ENCODE measurements around the gene EXOC7. TPM values are rescaled to one million over a fixed set of nuclear protein-coding genes. Genes with fewer than 3 reads are reported as not detected.

The EXOC7 gene
- 45.4 and 48.9 TPM in 2 replicates for total RNA-seq (2014; rRNA removed; shearing (Covaris generic))

- peak; percentile 96 for DNase-seq (ENCODE audit: low read depth)
These were observed at the start of gene EXOC7 for GRCh38 chr17:76103274-76104139. Gene EXOC7, minus strand, starts transcription at chr17:76103787. Its CDS starts 95 bp downstream, at chr17:76103692.

DNA sequence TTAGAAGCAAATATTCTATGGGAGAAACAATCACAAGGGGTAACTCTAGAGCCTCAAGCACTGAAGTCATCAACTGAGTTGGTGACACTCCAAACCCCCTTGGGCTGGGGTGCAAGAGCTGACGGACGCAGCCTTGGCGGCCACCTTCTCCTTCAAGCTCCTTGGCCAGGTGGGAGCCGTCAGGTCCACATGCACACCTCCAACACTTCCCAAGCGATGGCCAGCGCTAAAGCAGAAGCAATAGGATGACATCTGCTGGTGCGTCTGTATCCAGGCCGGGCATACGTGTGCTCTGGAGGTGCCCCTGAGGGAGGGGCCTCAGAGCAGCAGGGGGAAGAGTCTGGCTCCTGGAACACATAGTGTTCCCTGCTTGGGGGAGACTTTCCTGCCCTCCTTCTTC lies 49.6 kb upstream of the EXOC7 start:
- no peak for DNase-seq (ENCODE audit: low read depth)

GRCh38 chr17:76152591-76152990 lies 49.0 kb upstream of the EXOC7 start:
- DNase-seq (ENCODE audit: low read depth) = no peak

DNA sequence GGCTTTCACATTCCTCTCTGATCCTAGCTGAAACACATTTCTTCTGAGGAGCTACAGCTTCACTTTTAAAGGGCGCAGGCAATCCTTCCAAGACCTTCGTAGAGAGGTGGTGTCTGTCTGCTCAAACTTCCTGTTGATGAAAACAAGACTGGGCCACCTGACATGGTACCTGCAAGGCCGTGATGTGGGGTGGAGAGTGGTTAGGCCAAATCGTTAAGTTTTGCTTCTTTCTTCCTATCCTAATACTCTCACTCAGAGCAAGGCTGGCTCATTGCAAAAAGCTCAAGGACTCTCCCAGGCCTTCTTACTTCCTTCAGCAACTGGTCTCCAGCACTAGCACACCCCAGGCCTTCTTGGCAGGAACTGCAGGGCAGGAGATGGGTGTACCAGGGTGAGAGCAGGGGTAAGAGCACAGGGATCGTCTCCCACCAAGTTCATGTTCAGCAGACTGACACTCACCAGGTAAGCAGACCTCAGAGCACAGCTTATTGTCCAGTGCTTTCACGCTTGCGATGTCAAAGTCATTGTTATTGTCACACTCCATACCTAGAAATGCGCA lies 48.4 kb upstream of the EXOC7 start:
- DNase-seq (ENCODE audit: low read depth) = no peak

- DNase-seq (ENCODE audit: low read depth) = no peak
These were observed 47.4 kb upstream of the EXOC7 start for GRCh38 chr17:76150712-76151622.

DNA sequence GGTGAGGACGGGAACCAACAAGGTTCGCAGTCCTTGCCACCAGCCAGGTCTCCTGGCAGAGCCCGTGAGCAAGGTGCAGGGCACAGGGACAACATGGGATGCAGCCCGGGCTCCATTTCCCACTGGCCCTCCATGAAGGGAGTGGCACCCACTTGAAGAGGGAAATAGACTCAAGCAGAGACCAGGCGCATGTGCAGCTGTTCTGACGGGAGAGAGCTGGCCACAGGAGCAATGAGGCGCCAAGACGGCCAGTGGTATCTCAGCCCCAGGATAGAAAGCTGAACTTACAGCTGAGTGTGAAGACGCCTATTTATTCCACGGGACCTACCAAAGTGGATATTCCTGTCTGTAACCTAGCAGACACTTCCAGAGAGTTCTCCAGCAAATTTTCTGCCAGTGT lies 45.6 kb upstream of the EXOC7 start:
- DNase-seq (ENCODE audit: low read depth) = no peak

GRCh38 chr17:76148015-76148326 lies 44.4 kb upstream of the EXOC7 start:
- DNase-seq (ENCODE audit: low read depth) = no peak

GRCh38 chr17:76147211-76148014 lies 43.8 kb upstream of the EXOC7 start:
- no peak for DNase-seq (ENCODE audit: low read depth)

GRCh38 chr17:76146053-76146851 lies 42.7 kb upstream of the EXOC7 start:
- no peak for DNase-seq (ENCODE audit: low read depth)

DNA sequence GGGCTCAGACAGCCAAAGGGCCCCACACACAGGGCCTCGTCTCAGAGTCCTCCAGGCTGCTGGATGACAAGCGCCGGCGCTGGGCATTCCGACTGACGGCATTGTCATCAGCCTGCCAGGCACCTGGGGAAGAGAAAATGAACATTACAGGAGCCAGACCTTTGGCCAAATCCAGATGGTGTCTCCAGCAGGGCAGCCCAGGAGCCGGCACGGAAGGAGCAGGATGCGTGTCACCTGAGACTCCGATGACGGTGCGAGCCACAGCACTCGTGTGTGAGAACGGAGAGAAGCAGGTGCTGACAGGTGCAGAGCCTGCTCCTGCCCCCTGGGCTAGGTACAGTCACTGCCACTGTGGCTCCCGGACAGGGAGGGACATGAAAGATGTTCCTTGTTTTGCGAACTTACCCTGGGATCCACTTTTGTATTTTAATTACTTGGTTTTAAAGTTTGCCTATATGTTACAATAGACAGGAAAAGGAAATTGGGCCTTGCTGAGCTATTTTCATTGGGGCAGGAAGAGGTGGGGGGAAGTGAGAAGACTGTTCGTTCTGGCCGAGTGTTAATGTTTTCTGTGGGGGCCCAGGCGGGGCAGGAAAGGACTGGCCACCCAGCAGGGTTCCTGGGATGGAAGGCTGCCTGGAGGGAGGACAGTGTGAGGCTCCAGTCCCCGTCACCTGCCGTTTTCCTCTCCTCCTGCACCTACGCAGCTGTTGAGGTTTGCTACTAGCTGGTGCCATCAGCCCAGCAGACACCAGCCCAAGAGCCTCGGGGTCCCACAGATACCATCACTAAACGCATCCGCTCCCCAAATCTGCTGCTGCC lies 41.9 kb upstream of the EXOC7 start:
- no peak for DNase-seq (ENCODE audit: low read depth)

GRCh38 chr17:76142585-76143041 lies 39.0 kb upstream of the EXOC7 start:
- no peak for DNase-seq (ENCODE audit: low read depth)

DNA sequence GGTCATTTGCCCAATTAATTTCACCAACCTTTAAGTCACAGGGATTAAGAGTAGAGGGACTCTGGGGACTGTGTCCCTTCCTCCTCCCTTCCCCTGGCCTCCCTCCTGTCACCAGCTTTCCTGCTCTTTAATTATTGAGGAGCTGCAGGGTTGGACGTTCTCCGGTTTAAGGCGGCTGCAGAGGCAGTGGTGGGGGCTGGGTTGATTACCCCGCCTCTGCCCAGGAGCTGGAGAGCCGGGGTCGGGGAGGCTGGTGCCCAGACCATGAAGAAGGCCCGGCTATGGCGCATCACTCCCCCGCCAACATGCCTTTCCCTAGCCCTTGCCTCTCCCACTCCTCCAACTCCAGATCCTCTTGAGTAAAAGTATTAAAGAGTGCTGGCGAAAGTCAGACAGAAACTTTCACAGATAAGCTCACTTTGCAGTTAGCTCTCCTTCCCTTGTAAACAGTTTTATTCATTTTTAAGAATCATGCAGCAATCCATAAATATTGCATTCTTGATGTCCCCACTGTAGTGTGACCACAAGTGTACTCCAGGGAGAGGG lies 38.5 kb upstream of the EXOC7 start:
- no peak for DNase-seq (ENCODE audit: low read depth)

GRCh38 chr17:76141212-76142038 lies 37.8 kb upstream of the EXOC7 start, which contains the start of gene FOXJ1:
Gene FOXJ1, minus strand, starts transcription at chr17:76141245. Its CDS starts 850 bp downstream, at chr17:76140395.
- DNase-seq (ENCODE audit: low read depth) = peak; percentile 94

GRCh38 chr17:76140661-76141211 lies 37.1 kb upstream of the EXOC7 start:
- no peak for DNase-seq (ENCODE audit: low read depth)

- no peak for DNase-seq (ENCODE audit: low read depth)
These were observed 36.4 kb upstream of the EXOC7 start for GRCh38 chr17:76139801-76140660.

DNA sequence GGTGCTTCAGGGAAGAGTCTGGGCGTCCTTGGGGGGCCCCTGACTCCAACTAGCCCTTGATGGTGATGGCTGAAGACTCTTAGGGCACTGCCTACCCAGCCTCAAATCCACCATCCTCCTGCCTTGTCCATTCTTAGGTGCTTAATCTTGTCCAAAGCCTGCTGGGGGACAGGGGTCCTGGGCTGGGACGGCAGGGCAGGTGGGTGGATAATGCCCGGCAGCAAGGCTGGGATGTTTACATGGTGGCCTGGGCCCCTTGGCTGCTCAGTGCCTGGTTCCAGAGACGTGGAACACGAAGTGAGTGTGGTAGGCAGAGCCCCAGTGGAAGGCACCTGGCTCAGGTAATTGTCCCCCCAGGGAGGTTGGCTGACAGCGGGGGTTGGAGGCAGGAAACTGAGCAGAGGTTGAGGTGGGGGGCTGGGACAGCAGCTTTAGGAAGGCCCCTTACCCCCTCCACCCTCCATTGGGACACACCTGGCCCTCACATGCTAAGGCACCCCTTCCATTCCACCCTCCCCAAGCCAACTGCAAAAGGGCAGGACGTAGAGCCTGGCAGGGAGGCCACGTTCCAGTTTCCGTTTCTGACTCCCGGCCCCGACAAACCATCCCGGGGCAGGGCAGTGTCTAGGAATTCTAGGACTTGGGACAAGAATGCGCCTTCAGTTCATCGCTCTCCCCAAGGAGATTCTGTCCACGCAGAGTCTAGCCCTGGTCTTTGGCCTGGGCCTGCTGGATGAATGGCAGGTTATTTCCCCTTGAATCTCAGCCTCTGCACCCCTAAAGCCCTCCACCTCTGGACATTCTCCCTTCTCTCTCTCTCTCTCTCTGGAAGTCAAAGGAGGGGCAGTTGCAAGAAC lies 35.5 kb upstream of the EXOC7 start:
- no peak for DNase-seq (ENCODE audit: low read depth)
